T-helper 2 cell treated with Interferon-gamma antibody and Interleukin-4, amounts not matched to agents 5 μg/mL and 100 μg/mL, for 36 hours (primary cell): ENCODE results near the gene CTIF.

ENCODE experiments used
- DNase-seq: peaks from one replicate; pipeline ENCODE4 v3.0.0; 2021; ENCODE audit warnings: low spot score
- H3K27ac Mint-ChIP-seq: one replicate; pipeline ENCODE4 v1.8.0; 2021; ENCODE audit warnings: mild to moderate bottlenecking, mixed read lengths
- H3K27me3 Mint-ChIP-seq: one replicate; pipeline ENCODE4 v1.8.0; 2021; ENCODE audit warnings: low read depth, mixed read lengths
- H3K36me3 Mint-ChIP-seq: one replicate; pipeline ENCODE4 v1.8.0; 2021; ENCODE audit warnings: low read depth, mixed read lengths
- H3K4me1 Mint-ChIP-seq: one replicate; pipeline ENCODE4 v1.8.0; 2021; ENCODE audit warnings: low read depth, mixed read lengths
- H3K4me3 Mint-ChIP-seq: one replicate; pipeline ENCODE4 v1.8.0; 2022; ENCODE audit warnings: mild to moderate bottlenecking, moderate library complexity, mixed read lengths
- H3K9me3 Mint-ChIP-seq: one replicate; pipeline ENCODE4 v1.8.0; 2021; ENCODE audit warnings: mixed read lengths

The CTIF gene

GRCh38 chr18:48631851-48632250, 93.0 kb downstream of the CTIF start:
- peaks cover 2% of the 10 kb centered on the region for H3K27me3 Mint-ChIP-seq
- H3K9me3 Mint-ChIP-seq = no peaks in the 10 kb centered on the region
- no peaks in the 10 kb centered on the region for H3K36me3 Mint-ChIP-seq
- H3K27ac Mint-ChIP-seq = no peak overlapping the region
- no peaks in the 10 kb centered on the region for H3K4me1 Mint-ChIP-seq
- no peak overlapping the region for H3K4me3 Mint-ChIP-seq
- DNase-seq = no peak

- Mint-ChIP-seq H3K4me1 (no peaks in the 10 kb centered on the region), H3K36me3 (no peaks in the 10 kb centered on the region), H3K9me3 (no peaks in the 10 kb centered on the region), H3K27me3 (peaks cover 2% of the 10 kb centered on the region), H3K4me3 (no peak overlapping the region), H3K27ac (no peak overlapping the region)
- no peak for DNase-seq
These were observed 93.9 kb downstream of the CTIF start for GRCh38 chr18:48632676-48633257.

- Mint-ChIP-seq H3K9me3 (no peaks in the 10 kb centered on the region), H3K36me3 (no peaks in the 10 kb centered on the region), H3K27me3 (peaks cover 2% of the 10 kb centered on the region), H3K4me3 (no peak overlapping the region), H3K4me1 (no peaks in the 10 kb centered on the region), H3K27ac (no peak overlapping the region)
- DNase-seq = no peak
These were observed 95.7 kb downstream of the CTIF start for GRCh38 chr18:48634491-48634890.

- no peak for DNase-seq
- Mint-ChIP-seq H3K4me1 (no peaks in the 10 kb centered on the region), H3K27ac (no peak overlapping the region), H3K36me3 (no peaks in the 10 kb centered on the region), H3K4me3 (no peak overlapping the region), H3K27me3 (no peaks in the 10 kb centered on the region), H3K9me3 (no peaks in the 10 kb centered on the region)
These were observed 96.1 kb downstream of the CTIF start for GRCh38 chr18:48634975-48635374.

GRCh38 chr18:48635806-48636205, 97.0 kb downstream of the CTIF start:
- no peak overlapping the region for H3K27ac Mint-ChIP-seq
- no peaks in the 10 kb centered on the region for H3K4me1 Mint-ChIP-seq
- DNase-seq = no peak
- no peak overlapping the region for H3K4me3 Mint-ChIP-seq
- no peaks in the 10 kb centered on the region for H3K27me3 Mint-ChIP-seq
- no peaks in the 10 kb centered on the region for H3K36me3 Mint-ChIP-seq
- H3K9me3 Mint-ChIP-seq = no peaks in the 10 kb centered on the region

- Mint-ChIP-seq H3K4me1 (no peaks in the 10 kb centered on the region), H3K4me3 (no peak overlapping the region), H3K27ac (no peak overlapping the region)
These were observed 97.6 kb downstream of the CTIF start for GRCh38 chr18:48636436-48636835.

GRCh38 chr18:48637081-48637990, 98.5 kb downstream of the CTIF start:
- Mint-ChIP-seq H3K4me1 (no peaks in the 10 kb centered on the region), H3K27me3 (no peaks in the 10 kb centered on the region), H3K9me3 (peaks cover 4% of the 10 kb centered on the region), H3K4me3 (no peak overlapping the region), H3K27ac (no peak overlapping the region), H3K36me3 (no peaks in the 10 kb centered on the region)
- no peak for DNase-seq

More at GRCh38 chr18:48636436-48636835, 97.6 kb downstream of the CTIF start:
- DNase-seq = no peak
- H3K36me3 Mint-ChIP-seq = no peaks in the 10 kb centered on the region
- H3K9me3 Mint-ChIP-seq = no peaks in the 10 kb centered on the region
- no peaks in the 10 kb centered on the region for H3K27me3 Mint-ChIP-seq

- Mint-ChIP-seq H3K4me1 (no peaks in the 10 kb centered on the region), H3K27me3 (no peaks in the 10 kb centered on the region), H3K4me3 (no peak overlapping the region), H3K36me3 (no peaks in the 10 kb centered on the region), H3K9me3 (peaks cover 4% of the 10 kb centered on the region), H3K27ac (no peak overlapping the region)
- DNase-seq = no peak
These were observed 99.6 kb downstream of the CTIF start for GRCh38 chr18:48638451-48638850.

- H3K36me3 Mint-ChIP-seq = no peaks in the 10 kb centered on the region
- no peak for DNase-seq
- H3K4me3 Mint-ChIP-seq = no peak overlapping the region
- H3K9me3 Mint-ChIP-seq = peaks cover 4% of the 10 kb centered on the region
- no peak overlapping the region for H3K27ac Mint-ChIP-seq
- H3K4me1 Mint-ChIP-seq = no peaks in the 10 kb centered on the region
- no peaks in the 10 kb centered on the region for H3K27me3 Mint-ChIP-seq
These were observed 100.3 kb downstream of the CTIF start for GRCh38 chr18:48638896-48639771.

GRCh38 chr18:48639772-48640432, 101.1 kb downstream of the CTIF start:
- DNase-seq = no peak
- Mint-ChIP-seq H3K4me3 (no peak overlapping the region), H3K4me1 (no peaks in the 10 kb centered on the region), H3K9me3 (peaks cover 4% of the 10 kb centered on the region), H3K27ac (no peak overlapping the region), H3K36me3 (no peaks in the 10 kb centered on the region), H3K27me3 (no peaks in the 10 kb centered on the region)

GRCh38 chr18:48640566-48641270, 101.9 kb downstream of the CTIF start:
- no peak for DNase-seq
- H3K9me3 Mint-ChIP-seq = peaks cover 4% of the 10 kb centered on the region
- H3K4me3 Mint-ChIP-seq = no peak overlapping the region
- no peak overlapping the region for H3K27ac Mint-ChIP-seq
- no peaks in the 10 kb centered on the region for H3K27me3 Mint-ChIP-seq
- H3K4me1 Mint-ChIP-seq = no peaks in the 10 kb centered on the region
- no peaks in the 10 kb centered on the region for H3K36me3 Mint-ChIP-seq

- no peak for DNase-seq
- H3K4me1 Mint-ChIP-seq = no peaks in the 10 kb centered on the region
- H3K36me3 Mint-ChIP-seq = no peaks in the 10 kb centered on the region
- H3K9me3 Mint-ChIP-seq = peaks cover 4% of the 10 kb centered on the region
- no peaks in the 10 kb centered on the region for H3K27me3 Mint-ChIP-seq
- H3K27ac Mint-ChIP-seq = no peak overlapping the region
- no peak overlapping the region for H3K4me3 Mint-ChIP-seq
These were observed 103.2 kb downstream of the CTIF start for GRCh38 chr18:48641981-48642380.

- no peaks in the 10 kb centered on the region for H3K36me3 Mint-ChIP-seq
- peaks cover 4% of the 10 kb centered on the region for H3K9me3 Mint-ChIP-seq
- no peak overlapping the region for H3K27ac Mint-ChIP-seq
- H3K27me3 Mint-ChIP-seq = no peaks in the 10 kb centered on the region
- no peak for DNase-seq
- H3K4me1 Mint-ChIP-seq = no peaks in the 10 kb centered on the region
- H3K4me3 Mint-ChIP-seq = no peak overlapping the region
These were observed 103.7 kb downstream of the CTIF start for GRCh38 chr18:48642503-48642902.
